B cell (primary cell): ENCODE results near the gene ADPRM.

Experiments
- CTCF ChIP-seq: fragments of 200-600 bp; IDR thresholded peaks from one replicate; pipeline ENCODE4 v1.8.0; 2022; ENCODE audit warnings: antibody characterized with exemption, mild to moderate bottlenecking
- EZH2 ChIP-seq: IDR thresholded peaks from 2 replicates; pipeline ENCODE4 v1.6.1; 2012; ENCODE audit warnings: borderline replicate concordance, low read depth, mild to moderate bottlenecking, moderate library complexity, low read length; ENCODE audit not compliant: insufficient read depth, poor library complexity, severe bottlenecking

- TF ChIP-seq CTCF (no peak), EZH2 (no peak)
Measured at GRCh38 chr17:10728331-10728892, 31.0 kb downstream of the ADPRM start.
